ENCODE data around the gene MYL5.

The MYL5 gene

GRCh38 chr4:680551-680927, 6.2 kb downstream of the MYL5 start:
- TF ChIP-seq CTCF (IDR thresholded peaks at IDR 0.05; ENCODE audit: low read depth, low read length), result no peak
- peak overlapping the region in 1 of 2 donors; percentile 48 for H3K4me3 ChIP-seq (replicated peaks in 1 of 2; ENCODE audit: low read depth in 2 of 2, low read length in 2 of 2)
- no peak for DNase-seq (ENCODE audit: low read depth in 2 of 2)

GRCh38 chr4:680928-681645, 6.7 kb downstream of the MYL5 start:
- no peak for TF ChIP-seq CTCF (IDR thresholded peaks at IDR 0.05; ENCODE audit: low read depth, low read length)
- DNase-seq (ENCODE audit: low read depth in 2 of 2), result peak in 1 of 2 donors; percentile 54
- H3K4me3 ChIP-seq (replicated peaks in 1 of 2; ENCODE audit: low read depth in 2 of 2, low read length in 2 of 2), result peak overlapping the region; percentile 35 to 48

GRCh38 chr4:681736-682451, 7.6 kb downstream of the MYL5 start:
- no peak for DNase-seq (ENCODE audit: low read depth in 2 of 2)
- TF ChIP-seq CTCF (IDR thresholded peaks at IDR 0.05; ENCODE audit: low read depth, low read length), result no peak
- H3K4me3 ChIP-seq (replicated peaks in 1 of 2; ENCODE audit: low read depth in 2 of 2, low read length in 2 of 2), result no peak overlapping the region

- no peak for TF ChIP-seq CTCF (IDR thresholded peaks at IDR 0.05; ENCODE audit: low read depth, low read length)
- DNase-seq (ENCODE audit: low read depth in 2 of 2), result no peak
- H3K4me3 ChIP-seq (replicated peaks in 1 of 2; ENCODE audit: low read depth in 2 of 2, low read length in 2 of 2), result no peak overlapping the region
Observed at GRCh38 chr4:682490-683172, 8.3 kb downstream of the MYL5 start.

GRCh38 chr4:683247-683897, 9.0 kb downstream of the MYL5 start:
- TF ChIP-seq CTCF (IDR thresholded peaks at IDR 0.05; ENCODE audit: low read depth, low read length), result no peak
- no peak for DNase-seq (ENCODE audit: low read depth in 2 of 2)
- no peak overlapping the region for H3K4me3 ChIP-seq (replicated peaks in 1 of 2; ENCODE audit: low read depth in 2 of 2, low read length in 2 of 2)

GRCh38 chr4:683982-684622, 9.8 kb downstream of the MYL5 start:
- TF ChIP-seq CTCF (IDR thresholded peaks at IDR 0.05; ENCODE audit: low read depth, low read length), result peak; percentile 85
- peak; percentile 70 to 81 for DNase-seq (ENCODE audit: low read depth in 2 of 2)
- no peak overlapping the region for H3K4me3 ChIP-seq (replicated peaks in 1 of 2; ENCODE audit: low read depth in 2 of 2, low read length in 2 of 2)
